Myocyte (in vitro differentiated cells): ENCODE measurements around the gene FAM228A. TPM values are rescaled to one million over a fixed set of nuclear protein-coding genes. Genes with fewer than 3 reads are reported as not detected.
"Not testable (repeated sequence)": the region's sequence is repeated elsewhere in the genome, so short reads cannot be mapped to it uniquely, and the experiment has no call there.

Source experiments
- DNase-seq: peaks from one replicate; pipeline ENCODE4 v3.0.0-alpha.2; 2012; ENCODE audit warnings: low read depth
- polyA plus RNA-seq: library from polyadenylated mRNA; unstranded; fragments of >200 nt; gene quantifications from one replicate; pipeline ENCODE4 v1.2.1, GENCODE V29; 2012; ENCODE audit warnings: missing spikeins
- total RNA-seq: library from RNA; depleted of rRNA; stranded (reverse); fragments of >200 nt; gene quantifications from 2 replicates; pipeline ENCODE4 v1.2.3, GENCODE V29; 2014

FAM228A gene
- not detected in 2 replicates for total RNA-seq
- polyA plus RNA-seq, result 0.16 TPM

- DNase-seq, result no peak
Observed at GRCh38 chr2:24174851-24175277, at the start of gene FAM228A. Gene FAM228A, plus strand, starts transcription at chr2:24175053. Its CDS starts 428 bp downstream, at chr2:24175481.

DNA sequence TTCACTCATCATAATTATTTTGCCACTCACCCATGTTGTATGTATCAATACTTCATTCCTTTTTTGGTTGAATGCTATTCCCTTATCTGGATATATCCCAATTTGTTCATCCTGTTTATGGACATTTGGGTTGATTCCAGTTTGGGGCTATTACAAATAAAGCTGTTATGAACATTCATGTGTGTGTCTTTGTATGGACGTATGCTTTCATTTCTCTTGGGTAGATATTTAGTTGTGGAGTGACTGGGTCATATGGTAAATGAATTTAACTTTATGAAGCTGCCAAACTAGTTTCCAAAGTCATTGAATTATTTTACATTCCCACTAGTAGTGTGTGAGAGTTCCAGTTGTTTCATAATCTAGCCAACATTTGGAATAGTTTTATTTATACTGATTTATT lies 48.9 kb upstream of the FAM228A start:
- DNase-seq, result no peak

- no peak for DNase-seq
Observed at GRCh38 chr2:24132543-24132942, 42.3 kb upstream of the FAM228A start.

GRCh38 chr2:24140305-24140704 lies 34.5 kb upstream of the FAM228A start:
- DNase-seq, result not testable (repeated sequence)

- DNase-seq, result no peak
Observed at GRCh38 chr2:24147364-24147763, 27.5 kb upstream of the FAM228A start.

DNA sequence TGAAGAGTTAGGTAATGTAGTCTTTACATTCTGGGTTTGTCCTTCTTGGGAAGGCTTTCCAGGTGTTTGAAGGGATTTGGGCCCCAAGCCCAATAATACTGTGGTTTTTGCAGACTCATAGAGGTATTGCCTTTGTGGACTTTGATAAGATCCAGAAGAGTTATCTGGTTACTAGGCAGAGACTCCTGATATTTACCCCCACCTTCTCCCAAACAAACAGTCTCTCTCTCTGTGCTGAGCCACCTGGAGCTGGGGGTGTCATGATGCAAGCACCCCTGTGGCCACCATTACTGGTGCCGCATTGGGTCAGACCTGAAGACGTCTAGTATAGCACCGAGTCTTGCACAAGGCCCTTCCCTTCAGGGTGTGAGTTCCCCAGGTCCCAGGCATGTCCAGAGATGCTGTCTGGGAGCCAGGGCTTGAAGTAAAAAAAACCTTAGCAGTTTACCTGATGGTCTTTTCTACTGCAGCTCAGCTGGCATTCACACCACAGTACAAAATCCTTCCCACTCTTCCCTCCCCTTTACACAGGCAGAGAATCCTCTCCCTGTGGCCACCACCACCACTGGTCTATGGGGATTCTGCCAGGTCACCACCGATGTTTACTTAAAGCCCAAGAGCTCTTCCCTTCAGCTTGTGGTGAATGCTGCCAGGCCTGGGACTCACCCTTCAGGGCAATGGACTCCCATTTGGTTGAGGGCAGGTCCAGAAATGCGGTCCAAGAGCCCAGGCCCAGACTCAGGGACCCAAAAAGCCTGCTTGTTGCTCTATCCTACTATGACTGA lies 22.2 kb upstream of the FAM228A start:
- no peak for DNase-seq

- DNase-seq, result no peak
Observed at GRCh38 chr2:24153478-24153877, 21.4 kb upstream of the FAM228A start.

GRCh38 chr2:24158131-24158530 lies 16.7 kb upstream of the FAM228A start:
- DNase-seq, result no peak

- no peak for DNase-seq
Observed at GRCh38 chr2:24159708-24160107, 15.1 kb upstream of the FAM228A start.

DNA sequence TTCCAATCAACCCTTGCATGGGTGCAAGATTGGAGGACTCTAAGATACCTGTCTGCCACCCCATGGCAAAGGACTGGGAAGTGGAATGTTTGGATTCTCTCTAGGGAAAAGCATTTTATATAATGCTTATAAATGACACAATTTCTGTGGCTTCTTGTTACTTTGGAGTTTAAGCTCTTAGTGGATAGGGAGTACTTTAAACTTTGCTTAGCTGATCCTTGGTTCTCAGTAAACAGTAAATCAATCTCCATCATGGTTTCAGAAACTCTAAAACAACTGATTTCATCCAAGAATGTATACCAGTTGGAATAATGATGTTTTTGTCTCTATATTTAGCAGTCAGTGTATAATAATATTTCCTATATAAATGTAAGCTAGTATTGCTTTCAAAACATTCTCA lies 14.1 kb upstream of the FAM228A start:
- DNase-seq, result no peak

DNA sequence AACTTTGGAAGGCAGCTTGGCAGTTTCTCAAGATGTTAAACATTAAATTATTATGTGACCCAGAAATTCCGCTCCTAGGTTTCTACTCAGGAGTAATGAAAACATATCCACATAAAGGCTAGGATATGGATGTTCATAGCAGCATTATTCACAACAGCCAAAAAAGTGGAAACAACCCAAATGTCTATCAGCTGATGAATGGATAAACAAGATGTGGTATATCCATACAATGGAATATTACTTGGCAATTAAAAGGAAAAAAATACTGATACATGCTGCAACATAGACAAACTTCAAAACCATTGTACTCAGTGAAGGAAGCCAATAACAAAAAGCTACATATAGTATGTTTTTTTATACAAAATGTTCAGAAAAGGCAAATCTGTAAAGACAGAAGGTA lies 12.4 kb upstream of the FAM228A start:
- no peak for DNase-seq

GRCh38 chr2:24163186-24163585 lies 11.7 kb upstream of the FAM228A start:
- peak; percentile 55 for DNase-seq

- no peak for DNase-seq
Observed at GRCh38 chr2:24163601-24164000, 11.3 kb upstream of the FAM228A start.

- no peak for DNase-seq
Observed at GRCh38 chr2:24164416-24164973, 10.4 kb upstream of the FAM228A start.

DNA sequence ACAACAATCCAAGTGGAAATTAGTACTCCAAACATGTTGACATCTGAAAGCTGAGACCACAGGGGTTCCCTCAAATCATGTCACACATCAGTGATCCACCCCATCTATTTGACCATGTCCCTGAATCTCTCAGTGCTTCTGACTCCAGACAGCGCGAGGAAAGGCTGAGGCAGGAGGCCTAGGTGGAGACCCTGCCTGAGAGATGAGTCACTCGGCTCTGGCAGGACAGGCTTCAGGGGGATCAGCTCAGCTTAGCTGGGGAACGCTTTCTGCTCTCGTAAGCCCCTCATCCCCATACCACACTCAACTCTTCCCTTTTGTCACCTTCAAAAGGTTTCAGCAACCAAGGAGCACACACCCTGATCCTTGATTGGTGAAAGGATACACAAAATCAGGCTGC lies 5.8 kb upstream of the FAM228A start:
- DNase-seq, result no peak

DNA sequence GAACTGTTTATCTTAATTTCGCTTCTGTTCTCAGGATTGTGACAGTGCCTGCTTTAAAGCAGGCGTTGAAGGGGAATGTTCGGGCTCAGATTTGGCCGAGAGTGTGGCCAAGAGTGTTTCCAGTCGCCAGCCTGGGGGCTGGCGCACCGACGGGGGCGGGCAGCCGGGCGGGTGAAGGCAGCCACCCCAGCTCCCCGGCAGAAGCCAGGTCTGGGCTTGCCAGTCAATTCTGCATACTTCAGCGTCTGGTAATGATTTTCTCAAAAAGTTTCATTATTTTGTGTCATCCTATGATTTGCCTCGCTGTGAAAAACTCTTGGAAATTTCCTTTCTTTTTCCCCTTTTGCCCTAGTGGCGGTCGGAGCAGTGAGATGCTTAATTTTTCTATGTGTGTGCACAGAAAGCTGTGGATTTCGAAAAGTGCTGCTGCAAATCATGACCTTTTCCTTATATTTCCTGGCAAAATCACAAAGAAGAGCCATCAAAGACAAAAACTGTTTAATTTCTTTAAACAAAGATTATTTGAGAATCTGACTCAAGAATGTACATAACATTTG lies 856 bp downstream of the FAM228A start:
- DNase-seq, result no peak

- peak; percentile 44 for DNase-seq
Observed at GRCh38 chr2:24176326-24176725, 1.5 kb downstream of the FAM228A start.

DNA sequence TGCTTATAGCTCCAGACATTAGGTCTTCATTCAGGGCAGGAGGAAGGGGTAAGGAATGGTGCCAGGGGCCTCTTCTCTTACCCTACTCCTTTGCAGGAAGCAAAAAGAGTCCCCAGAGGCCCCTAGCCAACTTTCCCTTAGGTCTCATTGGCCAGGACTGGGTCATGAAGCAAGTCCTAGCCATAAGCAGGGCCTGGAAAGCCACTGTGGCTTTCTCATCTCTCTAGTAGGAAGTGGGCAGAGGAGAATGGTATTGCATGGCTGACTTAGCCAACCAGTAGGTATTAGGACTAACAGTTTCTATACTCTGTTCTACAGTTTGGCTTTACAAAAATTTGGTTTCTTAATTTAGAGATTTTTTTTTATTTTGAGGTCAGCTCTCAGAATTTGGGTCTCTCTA lies 4.8 kb downstream of the FAM228A start:
- DNase-seq, result no peak

DNA sequence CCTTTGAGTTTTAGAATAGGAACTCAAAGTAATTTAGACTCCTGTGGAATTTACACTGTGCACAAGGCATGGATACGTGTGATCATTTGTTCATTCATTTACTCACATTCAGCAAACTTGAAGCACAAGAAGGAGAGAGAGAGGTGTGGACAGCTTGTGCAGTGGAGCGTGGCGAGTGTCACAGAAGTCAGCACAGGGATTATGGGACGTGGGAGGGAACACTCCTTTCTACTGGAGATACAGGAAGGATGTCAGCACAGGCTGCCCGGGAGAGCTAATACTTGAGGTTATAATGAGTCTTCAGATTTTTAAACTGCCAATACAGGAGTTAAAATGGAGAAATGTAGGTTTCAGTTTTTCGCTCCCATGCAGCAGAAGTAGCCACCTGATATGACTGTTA lies 7.0 kb downstream of the FAM228A start:
- no peak for DNase-seq

GRCh38 chr2:24182507-24182906 lies 7.7 kb downstream of the FAM228A start:
- no peak for DNase-seq

- DNase-seq, result no peak
Observed at GRCh38 chr2:24183366-24184069, 8.7 kb downstream of the FAM228A start.

DNA sequence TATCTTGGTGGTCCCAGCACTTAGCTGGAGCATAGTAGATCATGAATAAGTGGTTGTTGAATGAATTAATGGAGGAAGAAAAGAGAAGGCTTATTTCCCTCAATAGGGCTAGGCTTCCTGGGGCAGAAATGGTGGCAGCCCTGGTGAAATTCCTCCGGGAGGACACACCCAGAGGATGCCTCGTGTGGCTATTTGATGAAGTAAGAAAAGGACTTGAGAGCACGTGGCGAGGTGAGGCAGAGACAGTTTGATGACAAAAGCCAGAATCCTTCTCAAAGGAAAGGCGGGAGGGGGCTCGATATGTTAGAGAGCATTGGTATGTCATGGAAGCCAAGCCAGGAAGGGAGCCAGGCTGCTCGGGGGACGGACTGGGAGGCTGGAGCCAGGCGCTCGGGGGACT lies 14.7 kb downstream of the FAM228A start:
- DNase-seq, result no peak
